HG02884 (cell line): ENCODE data around the gene RAB4A.

Experiments used
- ATAC-seq: cut with Tn5 transposase; IDR thresholded peaks from one replicate; pipeline ENCODE4 v1.9.1; 2021; ENCODE audit warnings: mild to moderate bottlenecking, moderate library complexity; ENCODE audit not compliant: unreplicated experiment

Gene RAB4A

GRCh38 chr1:229243638-229244037 is 27.3 kb upstream of the RAB4A start:
- ATAC-seq = no peak

- no peak for ATAC-seq
Measured at GRCh38 chr1:229244091-229244490, 26.8 kb upstream of the RAB4A start.

- no peak for ATAC-seq
Measured at GRCh38 chr1:229247871-229248270, 23.0 kb upstream of the RAB4A start.

- no peak for ATAC-seq
Measured at GRCh38 chr1:229248821-229249817, 21.8 kb upstream of the RAB4A start.

GRCh38 chr1:229249854-229250644 is 20.9 kb upstream of the RAB4A start:
- no peak for ATAC-seq

- ATAC-seq = no peak
Measured at GRCh38 chr1:229251185-229251584, 19.7 kb upstream of the RAB4A start.

GRCh38 chr1:229252228-229252984 is 18.5 kb upstream of the RAB4A start:
- no peak for ATAC-seq

- no peak for ATAC-seq
Measured at GRCh38 chr1:229253151-229253974, 17.5 kb upstream of the RAB4A start.

- no peak for ATAC-seq
Measured at GRCh38 chr1:229254910-229255541, 15.9 kb upstream of the RAB4A start.

- no peak for ATAC-seq
Measured at GRCh38 chr1:229258031-229258756, 12.7 kb upstream of the RAB4A start.

- ATAC-seq = no peak
Measured at GRCh38 chr1:229258757-229259060, 12.2 kb upstream of the RAB4A start.

GRCh38 chr1:229260297-229260696 is 10.6 kb upstream of the RAB4A start:
- no peak for ATAC-seq

- ATAC-seq = no peak
Measured at GRCh38 chr1:229262239-229262638, 8.7 kb upstream of the RAB4A start.

GRCh38 chr1:229263254-229263653 is 7.7 kb upstream of the RAB4A start:
- no peak for ATAC-seq

GRCh38 chr1:229264068-229264467 is 6.8 kb upstream of the RAB4A start:
- ATAC-seq = no peak

- ATAC-seq = no peak
Measured at GRCh38 chr1:229264487-229264886, 6.4 kb upstream of the RAB4A start.

- no peak for ATAC-seq
Measured at GRCh38 chr1:229266274-229266673, 4.6 kb upstream of the RAB4A start.

GRCh38 chr1:229266832-229267500 is 3.9 kb upstream of the RAB4A start:
- no peak for ATAC-seq

- ATAC-seq = no peak
Measured at GRCh38 chr1:229268505-229268904, 2.4 kb upstream of the RAB4A start.
